ENCODE measurements around the gene CA7. TPM values are rescaled to one million over a fixed set of nuclear protein-coding genes. Genes with fewer than 3 reads are reported as not detected.

The CA7 gene
- total and polyA plus RNA-seq, 2 experiments from 2014 or later, result 0.65 TPM; not detected in 1

DNA sequence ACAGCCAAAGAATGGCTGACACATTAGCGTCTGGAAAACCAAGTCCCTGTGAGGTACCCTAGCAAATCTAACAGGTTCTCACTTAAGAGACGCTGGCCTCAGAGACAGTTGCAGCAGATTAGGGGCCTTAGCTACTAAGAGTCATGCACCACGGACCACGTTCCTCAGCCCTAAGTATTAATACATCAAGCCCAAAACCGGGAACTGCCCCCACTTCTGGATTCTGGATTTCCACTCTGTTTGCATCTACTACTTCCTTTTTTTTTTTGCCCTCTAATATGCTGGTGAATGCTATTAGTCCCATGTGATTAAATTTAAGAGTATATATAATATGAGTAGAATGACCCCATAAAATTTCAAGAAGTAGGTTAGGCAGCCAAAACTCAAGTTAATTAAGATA, 42.1 kb upstream of the CA7 start:
- H3K27ac ChIP-seq, result no peak overlapping the region

GRCh38 chr16:66809765-66810164, 34.4 kb upstream of the CA7 start:
- H3K27me3 ChIP-seq (replicated peaks; ENCODE audit: insufficient read depth), result no peaks in the 10 kb centered on the region
- in situ Hi-C loops (cut with MboI), result no loop called here
- no peak overlapping the region for H3K9ac ChIP-seq
- H3K79me2 ChIP-seq (ENCODE audit: insufficient read depth), result no peaks in the 10 kb centered on the region
- no peak overlapping the region for H3K4me2 ChIP-seq (ENCODE audit: unreplicated experiment)
- WGBS, 2 experiments (ENCODE audit: low coverage in 1 of 2, low lambda C conversion rate in 2 of 2, missing lambda C conversion rate in 2 of 2), result 96 to 99% methylated on average over 4 of the region's 4 CpGs
- no peaks in the 10 kb centered on the region for H3K4me1 ChIP-seq (ENCODE audit: insufficient read depth)
- no peak overlapping the region for H3K27ac ChIP-seq
- H3K9me2 ChIP-seq (ENCODE audit: insufficient read depth), result no peaks in the 10 kb centered on the region
- H3K4me3 ChIP-seq, result no peak overlapping the region
- no peaks in the 10 kb centered on the region for H3K9me3 ChIP-seq (ENCODE audit: low read depth)
- H4K20me1 ChIP-seq (ENCODE audit: insufficient read depth), result no peaks in the 10 kb centered on the region
- no peak overlapping the region for H2AFZ ChIP-seq
- no peak for TF ChIP-seq EZH2 (IDR thresholded peaks at IDR 0.05; ENCODE audit: insufficient read depth, poor library complexity, severe bottlenecking)
- no peak for TF ChIP-seq EZH2phosphoT487 (IDR thresholded peaks at IDR 0.05; ENCODE audit: insufficient read depth, low read depth)
- no peak for DNase-seq
- no peaks in the 10 kb centered on the region for H3F3A ChIP-seq (ENCODE audit: insufficient read depth)
- peaks cover 53% of the 10 kb centered on the region for H3K36me3 ChIP-seq (ENCODE audit: low read depth)

More for the DNA sequence above, 42.1 kb upstream of the CA7 start:
- H3K4me2 ChIP-seq (ENCODE audit: unreplicated experiment), result no peak overlapping the region
- no peak for DNase-seq
- peaks cover 37% of the 10 kb centered on the region for H3K36me3 ChIP-seq (ENCODE audit: low read depth)
- in situ Hi-C loops (cut with MboI), result no loop called here
- WGBS, 2 experiments (ENCODE audit: low coverage in 1 of 2, low lambda C conversion rate in 2 of 2, missing lambda C conversion rate in 2 of 2), result 95 to 97% methylated on average over 5 of the region's 5 CpGs
- H3K27me3 ChIP-seq (replicated peaks; ENCODE audit: insufficient read depth), result no peaks in the 10 kb centered on the region
- no peak overlapping the region for H3K4me3 ChIP-seq
- no peak overlapping the region for H3K9ac ChIP-seq
- H3K4me1 ChIP-seq (ENCODE audit: insufficient read depth), result no peaks in the 10 kb centered on the region
- no peak overlapping the region for H2AFZ ChIP-seq
- no peaks in the 10 kb centered on the region for H3K79me2 ChIP-seq (ENCODE audit: insufficient read depth)
- H4K20me1 ChIP-seq (ENCODE audit: insufficient read depth), result no peaks in the 10 kb centered on the region
- H3K9me3 ChIP-seq (ENCODE audit: low read depth), result no peaks in the 10 kb centered on the region
- H3K9me2 ChIP-seq (ENCODE audit: insufficient read depth), result no peaks in the 10 kb centered on the region
- TF ChIP-seq EZH2 (IDR thresholded peaks at IDR 0.05; ENCODE audit: insufficient read depth, poor library complexity, severe bottlenecking), result no peak
- TF ChIP-seq EZH2phosphoT487 (IDR thresholded peaks at IDR 0.05; ENCODE audit: insufficient read depth, low read depth), result no peak
- H3F3A ChIP-seq (ENCODE audit: insufficient read depth), result peaks cover 17% of the 10 kb centered on the region; the same call in 1 of the 2 replicates

DNA sequence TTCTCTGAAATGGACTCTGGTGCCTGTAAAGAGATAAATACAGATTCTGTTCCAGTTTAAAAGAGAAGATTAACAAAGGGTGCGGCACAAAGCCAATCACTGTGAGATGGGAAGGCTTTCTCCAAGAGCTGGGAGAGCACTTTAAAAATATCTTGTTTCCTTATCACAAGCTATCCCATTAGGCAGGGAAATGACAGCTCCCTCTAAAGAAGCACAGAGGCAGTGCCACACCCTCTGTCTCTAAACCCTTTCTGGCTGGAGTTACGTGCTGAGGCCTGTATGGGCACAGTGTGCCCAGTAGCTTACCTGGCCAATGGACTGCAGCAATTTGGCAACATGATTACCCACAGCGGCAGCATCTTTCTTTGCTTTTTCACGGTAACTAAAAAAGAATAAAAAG, 33.8 kb upstream of the CA7 start:
- Histone ChIP-seq H4K20me1 (ENCODE audit: insufficient read depth) (no peaks in the 10 kb centered on the region), H2AFZ (no peak overlapping the region), H3K27me3 (replicated peaks; ENCODE audit: insufficient read depth) (no peaks in the 10 kb centered on the region), H3K4me2 (ENCODE audit: unreplicated experiment) (no peak overlapping the region), H3F3A (ENCODE audit: insufficient read depth) (no peaks in the 10 kb centered on the region), H3K9me3 (ENCODE audit: low read depth) (no peaks in the 10 kb centered on the region), H3K4me3 (no peak overlapping the region), H3K4me1 (ENCODE audit: insufficient read depth) (no peaks in the 10 kb centered on the region), H3K27ac (no peak overlapping the region), H3K9me2 (ENCODE audit: insufficient read depth) (no peaks in the 10 kb centered on the region), H3K79me2 (ENCODE audit: insufficient read depth) (no peaks in the 10 kb centered on the region), H3K9ac (no peak overlapping the region), H3K36me3 (ENCODE audit: low read depth) (peaks cover 49% of the 10 kb centered on the region)
- in situ Hi-C loops (cut with MboI), result no loop called here
- TF ChIP-seq EZH2 (IDR thresholded peaks at IDR 0.05; ENCODE audit: insufficient read depth, poor library complexity, severe bottlenecking), result no peak
- no peak for TF ChIP-seq EZH2phosphoT487 (IDR thresholded peaks at IDR 0.05; ENCODE audit: insufficient read depth, low read depth)
- WGBS, 2 experiments (ENCODE audit: low coverage in 1 of 2, low lambda C conversion rate in 2 of 2, missing lambda C conversion rate in 2 of 2), result 96 to 97% methylated on average over 4 of the region's 4 CpGs
- no peak for DNase-seq

DNA sequence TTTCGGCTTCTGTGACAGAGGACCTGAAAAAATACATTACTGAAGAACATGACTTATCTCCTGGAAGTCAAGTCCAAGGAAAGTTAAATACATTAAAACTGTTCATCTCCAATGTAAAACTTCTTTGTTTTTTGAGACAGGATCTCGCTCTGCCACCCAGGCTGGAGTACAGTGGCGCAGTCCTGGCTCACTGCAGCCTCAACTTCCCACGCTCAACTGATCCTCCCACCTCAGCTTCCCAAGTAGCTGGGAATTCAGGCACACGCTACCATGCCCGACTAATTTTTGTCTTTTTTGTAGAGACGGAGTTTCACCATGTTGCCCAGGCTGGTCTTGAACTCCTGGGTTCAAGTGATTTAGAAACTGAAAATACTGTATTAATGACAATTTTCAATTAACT, 33.2 kb upstream of the CA7 start:
- no peaks in the 10 kb centered on the region for H3K9me3 ChIP-seq (ENCODE audit: low read depth)
- no peaks in the 10 kb centered on the region for H3K4me1 ChIP-seq (ENCODE audit: insufficient read depth)
- no peak overlapping the region for H3K27ac ChIP-seq
- no peak overlapping the region for H3K4me3 ChIP-seq
- no peaks in the 10 kb centered on the region for H3K79me2 ChIP-seq (ENCODE audit: insufficient read depth)
- in situ Hi-C loops (cut with MboI), result no loop called here
- no peaks in the 10 kb centered on the region for H4K20me1 ChIP-seq (ENCODE audit: insufficient read depth)
- no peak overlapping the region for H2AFZ ChIP-seq
- no peak for DNase-seq
- no peak overlapping the region for H3K4me2 ChIP-seq (ENCODE audit: unreplicated experiment)
- no peaks in the 10 kb centered on the region for H3K9me2 ChIP-seq (ENCODE audit: insufficient read depth)
- H3F3A ChIP-seq (ENCODE audit: insufficient read depth), result no peaks in the 10 kb centered on the region
- peaks cover 47% of the 10 kb centered on the region for H3K36me3 ChIP-seq (ENCODE audit: low read depth)
- 98 to 99% methylated on average over 7 of the region's 7 CpGs for WGBS, 2 experiments (ENCODE audit: low coverage in 1 of 2, low lambda C conversion rate in 2 of 2, missing lambda C conversion rate in 2 of 2)
- no peak overlapping the region for H3K9ac ChIP-seq
- no peaks in the 10 kb centered on the region for H3K27me3 ChIP-seq (replicated peaks; ENCODE audit: insufficient read depth)
- TF ChIP-seq EZH2 (IDR thresholded peaks at IDR 0.05; ENCODE audit: insufficient read depth, poor library complexity, severe bottlenecking), result no peak
- no peak for TF ChIP-seq EZH2phosphoT487 (IDR thresholded peaks at IDR 0.05; ENCODE audit: insufficient read depth, low read depth)

DNA sequence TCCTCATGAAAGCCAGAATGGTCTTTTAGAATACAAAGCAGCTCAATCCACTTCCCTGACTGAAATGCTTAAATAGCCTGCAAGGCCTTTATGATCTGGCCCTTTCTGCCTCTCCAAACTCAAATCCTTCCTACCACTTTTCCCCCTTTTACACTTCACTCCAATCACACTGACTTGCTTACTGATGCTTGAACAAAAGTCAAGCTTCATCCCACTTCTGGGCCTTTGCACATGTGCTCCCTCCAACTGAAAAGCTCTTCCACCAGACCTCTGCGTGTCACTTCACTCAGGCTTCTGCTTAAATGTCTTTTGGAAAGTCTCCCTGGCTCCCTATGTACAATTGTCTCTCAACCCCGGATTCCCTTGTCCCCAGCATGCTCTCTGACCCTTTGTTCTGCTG, 29.5 kb upstream of the CA7 start:
- H3F3A ChIP-seq (ENCODE audit: insufficient read depth), result no peaks in the 10 kb centered on the region
- H3K9me3 ChIP-seq (ENCODE audit: low read depth), result no peaks in the 10 kb centered on the region
- no peak overlapping the region for H3K4me3 ChIP-seq
- no peak for DNase-seq
- in situ Hi-C loops (cut with MboI), result no loop called here
- H3K27me3 ChIP-seq (replicated peaks; ENCODE audit: insufficient read depth), result no peaks in the 10 kb centered on the region
- H3K36me3 ChIP-seq (ENCODE audit: low read depth), result peaks cover 57% of the 10 kb centered on the region
- no peak overlapping the region for H3K4me2 ChIP-seq (ENCODE audit: unreplicated experiment)
- 95 to 97% methylated on average over 2 of the region's 2 CpGs for whole genome bisulfite sequencing, 2 experiments (ENCODE audit: low coverage in 1 of 2, low lambda C conversion rate in 2 of 2, missing lambda C conversion rate in 2 of 2)
- H3K4me1 ChIP-seq (ENCODE audit: insufficient read depth), result no peaks in the 10 kb centered on the region
- no peak overlapping the region for H3K9ac ChIP-seq
- no peaks in the 10 kb centered on the region for H3K9me2 ChIP-seq (ENCODE audit: insufficient read depth)
- no peak overlapping the region for H2AFZ ChIP-seq
- no peaks in the 10 kb centered on the region for H3K79me2 ChIP-seq (ENCODE audit: insufficient read depth)
- no peak overlapping the region for H3K27ac ChIP-seq
- TF ChIP-seq EZH2 (IDR thresholded peaks at IDR 0.05; ENCODE audit: insufficient read depth, poor library complexity, severe bottlenecking) (no peak), EZH2phosphoT487 (IDR thresholded peaks at IDR 0.05; ENCODE audit: insufficient read depth, low read depth) (no peak)
- no peaks in the 10 kb centered on the region for H4K20me1 ChIP-seq (ENCODE audit: insufficient read depth)
